T-helper 2 cell treated with Interferon-gamma antibody and Interleukin-4, amounts not matched to agents 100 ng/mL and 5 ng/mL, for 36 hours (primary cell): ENCODE data around the gene GLYAT. TPM values are rescaled to one million over a fixed set of nuclear protein-coding genes. Genes with fewer than 3 reads are reported as not detected.
"Not testable (repeated sequence)": the region's sequence is repeated elsewhere in the genome, so short reads cannot be mapped to it uniquely, and the experiment has no call there.

Experiments used
- intact Hi-C: fragments of 100-400 bp; cut with micrococcal nuclease; formaldehyde crosslinking; loops from one replicate; pipeline ENCODE4 v1.15.1; 2023
- total RNA-seq: library from RNA; stranded (reverse); gene quantifications from 2 replicates; pipeline ENCODE4 v1.2.3, GENCODE V29; 2022

Gene GLYAT
- total RNA-seq, 1 donor from 2014 or later: not detected

- intact Hi-C loops: loop anchor here (5.0 kb wide), 1 partner anchor 86 kb away; no protein-coding TSS in a partner anchor
Observed at GRCh38 chr11:58685973-58686722, 45.6 kb downstream of the GLYAT start.

DNA sequence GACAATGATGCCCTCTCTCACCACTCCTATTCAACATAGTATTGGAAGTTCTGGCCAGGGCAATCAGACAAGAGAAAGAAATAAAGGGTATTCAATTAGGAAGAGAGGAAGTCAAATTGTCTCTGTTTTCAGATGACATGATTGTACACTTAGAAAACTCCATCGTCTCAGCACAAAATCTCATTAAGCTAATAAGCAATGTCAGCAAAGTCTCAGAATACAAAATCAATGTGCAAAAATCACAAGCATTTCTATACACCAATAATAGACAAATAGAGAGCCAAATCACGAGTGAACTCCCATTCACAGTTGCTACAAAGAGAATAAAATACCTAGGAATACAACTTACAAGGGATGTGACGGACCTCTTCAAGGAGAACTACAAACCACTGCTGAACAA, 49.1 kb downstream of the GLYAT start:
- intact Hi-C loops: not testable (repeated sequence)

DNA sequence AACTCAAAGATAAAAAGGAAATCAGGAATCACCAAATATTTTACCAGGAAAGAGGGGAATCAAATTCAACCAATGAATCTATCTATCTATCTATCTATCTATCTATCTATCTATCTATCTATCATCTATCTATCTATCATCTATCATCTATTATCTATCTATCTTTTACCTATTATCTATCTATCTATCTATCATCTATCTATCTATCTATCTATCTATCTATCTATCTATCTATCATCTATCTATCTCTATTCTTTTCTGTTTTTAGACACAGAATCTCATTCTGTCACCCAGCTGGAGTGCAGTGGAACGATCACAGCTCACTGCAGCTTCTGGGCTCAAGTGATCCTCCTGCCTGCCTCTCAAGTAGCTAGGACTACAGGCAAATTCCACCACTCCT, 54.2 kb downstream of the GLYAT start:
- intact Hi-C loops: loop anchor here (5.0 kb wide), 1 partner anchor 110 kb away; no protein-coding TSS in a partner anchor

GRCh38 chr11:58676563-58677135, 55.1 kb downstream of the GLYAT start:
- intact Hi-C loops: loop anchor here (5.0 kb wide), 1 partner anchor 111 kb away; no protein-coding TSS in a partner anchor

- intact Hi-C loops: loop anchor here (1.0 to 5.0 kb wide), 2 partner anchors 99 to 112 kb away; no protein-coding TSS in a partner anchor
Observed at GRCh38 chr11:58675334-58676155, 56.2 kb downstream of the GLYAT start.

DNA sequence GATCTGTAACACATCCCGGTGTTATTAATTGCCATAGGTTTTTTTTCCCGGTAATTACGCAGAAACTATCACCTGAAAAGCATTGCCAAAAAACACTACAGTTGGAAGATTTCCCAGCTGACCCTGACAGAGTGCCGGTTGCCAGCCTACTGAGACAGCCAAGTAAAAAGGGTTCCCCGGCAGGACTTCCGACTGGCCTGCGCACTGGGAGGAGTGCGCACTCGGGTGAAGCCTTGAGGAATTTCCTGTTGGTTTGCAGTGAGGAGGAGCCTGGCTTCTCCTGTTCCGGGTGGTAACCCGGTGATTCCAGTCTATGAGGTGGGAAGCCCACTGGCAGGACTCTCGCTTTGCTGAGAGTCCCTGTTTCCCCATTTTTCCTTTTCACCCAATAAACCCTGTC, 57.1 kb downstream of the GLYAT start:
- intact Hi-C loops: loop anchor here (1.0 to 5.0 kb wide), 2 partner anchors 98 to 113 kb away; no protein-coding TSS in a partner anchor

DNA sequence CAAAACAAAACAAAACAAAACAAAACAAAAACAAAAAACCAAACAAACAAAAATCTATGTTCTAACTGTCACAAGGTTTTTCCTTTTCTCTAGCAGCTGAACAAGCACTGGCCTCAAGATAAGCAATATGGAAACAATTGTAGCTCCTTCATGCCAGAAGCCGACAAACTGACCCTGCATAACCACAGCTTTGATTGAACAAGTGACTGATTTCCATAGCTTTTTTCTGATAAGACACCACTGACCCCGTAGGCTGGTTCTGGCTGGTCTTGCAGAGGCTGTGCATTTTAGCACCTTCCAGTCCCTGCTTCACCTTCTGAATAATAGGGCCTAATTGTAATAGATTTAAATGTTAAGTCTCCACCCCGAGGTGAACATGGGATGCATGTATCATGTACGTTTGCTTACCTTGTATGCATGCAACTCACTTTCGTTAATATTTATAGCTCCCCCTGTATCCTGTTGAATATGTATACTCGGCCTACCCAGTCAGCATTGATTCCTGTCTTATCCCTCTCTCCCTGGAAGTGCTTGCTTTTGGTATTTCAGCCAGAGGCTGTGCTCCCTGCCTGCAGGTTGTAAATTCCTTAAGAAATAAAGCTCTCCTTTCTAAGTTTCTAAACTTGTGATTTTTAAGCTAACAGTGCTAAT, 59.6 kb downstream of the GLYAT start:
- intact Hi-C loops: no loop called here

- intact Hi-C loops: no loop called here
Observed at GRCh38 chr11:58659910-58660570, 71.7 kb downstream of the GLYAT start.

DNA sequence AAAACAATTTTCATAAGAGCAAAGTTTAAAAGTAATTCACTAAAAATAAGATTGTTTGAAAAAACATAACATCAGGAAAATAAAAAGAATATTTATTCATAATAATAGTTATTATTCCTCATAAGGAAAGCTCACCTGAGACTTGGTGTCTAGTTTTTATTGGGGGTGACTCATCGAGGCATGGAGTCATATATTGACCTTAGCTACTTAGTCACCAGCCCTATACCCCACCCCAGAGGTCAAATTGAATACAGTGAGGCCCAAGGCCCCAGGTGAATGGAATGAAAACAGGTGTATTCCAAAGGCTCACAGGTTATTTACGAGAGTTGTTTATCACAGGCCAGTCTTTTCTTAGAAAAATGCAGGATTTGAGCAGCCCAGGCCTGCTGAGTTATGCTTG, 72.3 kb downstream of the GLYAT start:
- intact Hi-C loops: no loop called here

Other genes starting within 250 kb of the GLYAT start
- 0.82 and 1.1 TPM in 2 replicates for gene OR5B21, start 223.8 kb downstream of the GLYAT start, total RNA-seq
- gene LPXN, start 156.1 kb downstream of the GLYAT start, total RNA-seq: 137 and 141 TPM in 2 replicates
- gene ZFP91, start 152.9 kb downstream of the GLYAT start, total RNA-seq: 56.5 and 57.4 TPM in 2 replicates
- gene CNTF, start 109.3 kb downstream of the GLYAT start, total RNA-seq: 3.6 and 4.6 TPM in 2 replicates
- not detected in 2 replicates for gene GLYATL2, start 112.8 kb upstream of the GLYAT start, total RNA-seq
- not detected in 2 replicates for gene GLYATL1, start 207.5 kb upstream of the GLYAT start, total RNA-seq